ENCODE results near the gene SRD5A1.
"Not testable (repeated sequence)": the region's sequence is repeated elsewhere in the genome, so short reads cannot be mapped to it uniquely, and the experiment has no call there.

Gene SRD5A1

GRCh38 chr5:6638236-6638635 is 5.0 kb downstream of the SRD5A1 start:
- TF ChIP-seq, protein P1, sequence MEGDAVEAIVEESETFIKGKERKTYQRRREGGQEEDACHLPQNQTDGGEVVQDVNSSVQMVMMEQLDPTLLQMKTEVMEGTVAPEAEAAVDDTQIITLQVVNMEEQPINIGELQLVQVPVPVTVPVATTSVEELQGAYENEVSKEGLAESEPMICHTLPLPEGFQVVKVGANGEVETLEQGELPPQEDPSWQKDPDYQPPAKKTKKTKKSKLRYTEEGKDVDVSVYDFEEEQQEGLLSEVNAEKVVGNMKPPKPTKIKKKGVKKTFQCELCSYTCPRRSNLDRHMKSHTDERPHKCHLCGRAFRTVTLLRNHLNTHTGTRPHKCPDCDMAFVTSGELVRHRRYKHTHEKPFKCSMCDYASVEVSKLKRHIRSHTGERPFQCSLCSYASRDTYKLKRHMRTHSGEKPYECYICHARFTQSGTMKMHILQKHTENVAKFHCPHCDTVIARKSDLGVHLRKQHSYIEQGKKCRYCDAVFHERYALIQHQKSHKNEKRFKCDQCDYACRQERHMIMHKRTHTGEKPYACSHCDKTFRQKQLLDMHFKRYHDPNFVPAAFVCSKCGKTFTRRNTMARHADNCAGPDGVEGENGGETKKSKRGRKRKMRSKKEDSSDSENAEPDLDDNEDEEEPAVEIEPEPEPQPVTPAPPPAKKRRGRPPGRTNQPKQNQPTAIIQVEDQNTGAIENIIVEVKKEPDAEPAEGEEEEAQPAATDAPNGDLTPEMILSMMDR (IDR thresholded peaks at IDR 0.05), result no peak
- Histone ChIP-seq H3K9me3 (no peaks in the 10 kb centered on the region), H3K4me3 (no peak overlapping the region), H3K27ac (no peak overlapping the region), H3K27me3 (no peaks in the 10 kb centered on the region), H3K36me3 (no peaks in the 10 kb centered on the region), H3K4me1 (peaks cover 0 to 9% (median 7%) of the 10 kb centered on the region in 4 donors)
- intact Hi-C loops (cut with DNase I; ENCODE audit: low total_unique reads), result no loop called here
- no peak for DNase-seq

DNA sequence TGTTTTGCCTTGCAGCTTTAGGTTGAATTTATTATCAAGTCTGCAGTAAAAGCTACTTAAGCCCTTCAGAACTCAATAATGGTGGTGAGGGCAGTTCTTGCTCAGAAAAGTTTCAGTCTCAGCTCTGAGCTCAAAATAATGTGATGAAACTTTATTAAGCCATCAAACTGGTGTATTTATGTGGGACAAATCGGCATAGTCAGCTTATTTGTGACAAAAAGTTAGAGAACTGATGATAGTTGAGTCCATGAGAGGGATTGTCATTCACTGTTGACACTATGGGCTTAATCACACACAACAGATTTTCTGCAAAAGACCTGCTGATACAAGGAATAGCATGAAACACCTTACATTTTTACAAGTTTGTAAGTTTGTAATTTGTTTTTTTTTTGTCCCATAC is 9.4 kb downstream of the SRD5A1 start:
- Histone ChIP-seq H3K36me3 (no peaks in the 10 kb centered on the region), H3K9me3 (no peaks in the 10 kb centered on the region), H3K27me3 (no peaks in the 10 kb centered on the region), H3K4me1 (no peaks in the 10 kb centered on the region), H3K27ac (no peak overlapping the region), H3K4me3 (no peak overlapping the region)
- TF ChIP-seq, protein P1 (IDR thresholded peaks at IDR 0.05), result no peak
- intact Hi-C loops (cut with DNase I; ENCODE audit: low total_unique reads), result no loop called here
- no peak for DNase-seq

DNA sequence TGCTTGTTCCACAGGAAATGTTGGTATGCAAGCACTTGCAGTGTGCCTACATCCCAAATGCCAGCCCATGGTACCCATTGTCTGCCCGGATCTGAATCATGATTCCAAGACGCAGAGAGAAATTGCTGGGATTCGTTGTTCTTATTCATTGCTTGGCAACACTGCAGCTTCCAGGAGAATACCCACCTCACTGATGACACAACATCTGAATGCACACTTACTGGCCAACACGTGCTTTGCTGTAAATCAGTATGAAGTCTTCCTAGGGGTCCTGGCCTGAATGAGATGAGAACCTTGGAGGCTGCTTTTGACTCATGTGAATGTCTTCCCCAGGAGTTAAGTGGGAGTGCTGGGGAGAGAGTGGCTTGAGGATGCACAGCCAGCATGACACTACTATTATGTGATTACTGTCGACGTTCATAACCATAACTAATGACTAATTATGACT is 11.6 kb downstream of the SRD5A1 start:
- TF ChIP-seq, protein P1 (IDR thresholded peaks at IDR 0.05), result no peak
- no peak for DNase-seq
- Histone ChIP-seq H3K4me3 (no peak overlapping the region), H3K27ac (no peak overlapping the region), H3K27me3 (no peaks in the 10 kb centered on the region), H3K36me3 (no peaks in the 10 kb centered on the region), H3K4me1 (no peaks in the 10 kb centered on the region), H3K9me3 (no peaks in the 10 kb centered on the region)
- intact Hi-C loops (cut with DNase I; ENCODE audit: low total_unique reads), result no loop called here

GRCh38 chr5:6645571-6646362 is 12.5 kb downstream of the SRD5A1 start:
- intact Hi-C loops (cut with DNase I; ENCODE audit: low total_unique reads); H3K27ac ChIP-seq; H3K4me3 ChIP-seq; H3K27me3 ChIP-seq; H3K9me3 ChIP-seq; DNase-seq; H3K36me3 ChIP-seq; H3K4me1 ChIP-seq: not testable (repeated sequence)

GRCh38 chr5:6649186-6649585 is 15.9 kb downstream of the SRD5A1 start:
- Histone ChIP-seq H3K4me3 (no peak overlapping the region), H3K9me3 (no peaks in the 10 kb centered on the region), H3K27ac (no peak overlapping the region), H3K36me3 (peaks cover 11 to 12% (median 11%) of the 10 kb centered on the region in 3 donors), H3K27me3 (no peaks in the 10 kb centered on the region), H3K4me1 (no peaks in the 10 kb centered on the region)
- TF ChIP-seq, protein P1 (IDR thresholded peaks at IDR 0.05), result no peak
- intact Hi-C loops (cut with DNase I; ENCODE audit: low total_unique reads), result no loop called here
- DNase-seq, result no peak

GRCh38 chr5:6649681-6650080 is 16.4 kb downstream of the SRD5A1 start:
- TF ChIP-seq, protein P1 (IDR thresholded peaks at IDR 0.05), result no peak
- no peaks in the 10 kb centered on the region for H3K4me1 ChIP-seq
- H3K27me3 ChIP-seq, result no peaks in the 10 kb centered on the region
- intact Hi-C loops (cut with DNase I; ENCODE audit: low total_unique reads), result no loop called here
- no peak overlapping the region for H3K4me3 ChIP-seq
- H3K27ac ChIP-seq, result no peak overlapping the region
- no peaks in the 10 kb centered on the region for H3K9me3 ChIP-seq
- H3K36me3 ChIP-seq, result peaks cover 11 to 14% (median 12%) of the 10 kb centered on the region in 3 donors
- DNase-seq, result no peak

Measured in tibial artery (tissue), 4 donors.